DOHH2 (cell line): ENCODE results near the gene SOAT2.

ENCODE experiments used
- EZH2phosphoT487 ChIP-seq: fragments of 200-600 bp; sonication (generic); IDR thresholded peaks from 2 replicates; pipeline ENCODE4 v1.6.1; 2017; ENCODE audit warnings: borderline replicate concordance, mild to moderate bottlenecking, antibody characterized with exemption, low read length, moderate library complexity, mixed read lengths
- TF ChIP-seq, protein P1 (sequence below): fragments of 200-600 bp; sonication (generic); IDR thresholded peaks from one replicate; pipeline ENCODE4 v1.5.1; 2014; ENCODE audit warnings: antibody characterized with exemption, mild to moderate bottlenecking, low read depth, low read length; ENCODE audit not compliant: poor library complexity, severe bottlenecking

DNA sequence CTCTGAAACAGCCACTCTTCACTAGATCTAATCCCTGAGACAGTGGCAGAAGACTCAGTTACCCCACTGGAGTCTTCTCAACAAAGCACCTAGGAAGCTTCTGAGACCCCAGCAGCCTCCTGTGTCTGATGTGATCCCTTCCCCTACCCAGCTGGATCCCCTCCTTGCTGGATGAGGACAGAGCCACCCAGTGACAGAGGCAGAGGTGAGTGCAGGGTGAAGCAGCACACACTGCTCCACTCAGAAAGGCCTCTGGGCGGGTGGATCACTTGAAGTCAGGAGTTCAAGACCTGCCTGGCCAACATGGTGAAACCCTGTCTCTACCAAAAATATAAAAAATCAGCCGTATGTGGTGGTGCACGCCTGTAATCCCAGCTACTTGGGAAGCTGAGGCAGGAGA, 26.8 kb upstream of the SOAT2 start:
- TF ChIP-seq, protein P1, sequence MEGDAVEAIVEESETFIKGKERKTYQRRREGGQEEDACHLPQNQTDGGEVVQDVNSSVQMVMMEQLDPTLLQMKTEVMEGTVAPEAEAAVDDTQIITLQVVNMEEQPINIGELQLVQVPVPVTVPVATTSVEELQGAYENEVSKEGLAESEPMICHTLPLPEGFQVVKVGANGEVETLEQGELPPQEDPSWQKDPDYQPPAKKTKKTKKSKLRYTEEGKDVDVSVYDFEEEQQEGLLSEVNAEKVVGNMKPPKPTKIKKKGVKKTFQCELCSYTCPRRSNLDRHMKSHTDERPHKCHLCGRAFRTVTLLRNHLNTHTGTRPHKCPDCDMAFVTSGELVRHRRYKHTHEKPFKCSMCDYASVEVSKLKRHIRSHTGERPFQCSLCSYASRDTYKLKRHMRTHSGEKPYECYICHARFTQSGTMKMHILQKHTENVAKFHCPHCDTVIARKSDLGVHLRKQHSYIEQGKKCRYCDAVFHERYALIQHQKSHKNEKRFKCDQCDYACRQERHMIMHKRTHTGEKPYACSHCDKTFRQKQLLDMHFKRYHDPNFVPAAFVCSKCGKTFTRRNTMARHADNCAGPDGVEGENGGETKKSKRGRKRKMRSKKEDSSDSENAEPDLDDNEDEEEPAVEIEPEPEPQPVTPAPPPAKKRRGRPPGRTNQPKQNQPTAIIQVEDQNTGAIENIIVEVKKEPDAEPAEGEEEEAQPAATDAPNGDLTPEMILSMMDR: no peak
- TF ChIP-seq EZH2phosphoT487: no peak
